Left renal pelvis (tissue), 4 donors: Measurements from ENCODE around the gene IGFL4. TPM values are rescaled to one million over a fixed set of nuclear protein-coding genes. Genes with fewer than 3 reads are reported as not detected.

ENCODE experiments used
- DNase-seq, 4 donors: peaks; one replicate each; pipeline ENCODE4 v3.0.0-alpha.2; 2013; ENCODE audit warnings: low read depth in 4 of 4, low spot score in 3 of 4
- polyA plus RNA-seq, 4 donors: library from polyadenylated mRNA; unstranded; fragments of 120-200 nt; gene quantifications; one replicate each; pipeline ENCODE4 v1.2.1, GENCODE V29; 2013; ENCODE audit not compliant: insufficient read length in 4 of 4

The IGFL4 gene
- polyA plus RNA-seq, result 1 to 10 TPM in 1 of 4 donors, under 1 TPM in 3; 0.16 to 1.1 (median 0.48) TPM

DNA sequence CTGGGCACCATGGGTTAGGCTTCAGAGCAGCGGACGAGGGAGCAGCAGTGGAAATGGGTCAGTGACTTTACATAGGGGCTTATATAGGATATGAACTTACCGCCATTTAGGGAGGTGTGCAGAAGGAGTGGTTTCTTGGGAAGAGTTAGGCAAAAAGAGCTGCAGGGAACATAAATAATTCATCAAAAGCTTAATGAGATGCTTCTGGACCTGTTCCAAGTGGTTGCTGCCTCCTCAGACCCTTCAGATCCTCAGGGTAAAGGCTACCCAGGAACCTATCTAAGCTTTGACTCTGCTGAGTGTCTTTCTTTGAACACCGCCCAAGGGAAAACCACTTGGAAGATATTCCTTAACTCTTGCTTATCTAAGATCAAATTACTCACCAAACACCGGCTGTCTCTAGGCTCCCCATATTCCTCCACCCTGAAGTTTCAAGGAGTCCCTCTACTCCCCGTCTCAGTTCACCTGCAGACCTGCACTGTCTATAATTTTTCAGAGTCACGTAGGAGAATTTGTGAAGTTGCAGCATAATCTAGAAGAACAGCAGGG is at the start of gene IGFL4:
Gene IGFL4, minus strand, starts transcription at position 51 of the 549 bp plus-strand sequence. Its CDS starts 40 bp downstream, at position 11.
- peak in 1 of 4 donors; percentile 20 for DNase-seq

GRCh38 chr19:46090444-46090843 is 49.6 kb upstream of the IGFL4 start:
- DNase-seq, result no peak

DNA sequence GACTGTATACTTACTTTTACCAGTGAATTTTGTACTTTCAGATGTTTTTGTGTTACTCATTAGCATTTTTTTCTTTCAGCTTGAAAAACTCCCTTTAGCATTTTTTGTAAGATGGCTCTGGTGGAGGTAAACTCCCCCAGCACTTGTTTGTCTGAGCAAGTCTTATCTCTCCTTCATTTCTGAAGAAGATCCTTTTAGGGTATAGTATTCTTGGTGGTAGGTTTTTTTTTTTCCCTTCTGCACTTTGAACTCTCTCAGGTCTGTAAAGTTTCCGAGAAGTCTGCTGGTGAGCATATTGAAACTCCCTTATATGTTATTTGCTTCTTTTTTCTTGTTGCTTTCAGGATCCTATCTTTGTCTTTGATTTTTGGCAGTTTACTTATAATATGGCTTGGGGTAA is 48.6 kb upstream of the IGFL4 start:
- DNase-seq, result no peak

DNA sequence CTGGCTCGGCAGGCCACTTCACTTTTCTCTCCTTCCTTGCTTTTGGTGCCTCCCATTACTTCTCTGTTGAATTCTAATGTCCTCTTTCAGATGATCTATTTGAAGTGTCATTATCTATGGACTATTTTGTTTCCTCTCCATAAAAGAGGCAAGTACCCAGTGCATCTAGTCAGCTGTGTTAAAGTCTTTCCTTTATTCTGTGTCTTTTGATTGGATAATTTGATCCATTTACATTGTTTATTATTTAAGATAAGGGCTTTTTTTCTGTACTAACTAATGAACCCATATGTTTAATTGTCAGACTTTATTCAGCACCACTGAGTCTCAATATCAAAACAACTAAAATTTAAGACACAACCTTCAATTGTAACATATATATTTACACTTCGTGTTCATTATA is 47.3 kb upstream of the IGFL4 start:
- DNase-seq, result no peak

DNA sequence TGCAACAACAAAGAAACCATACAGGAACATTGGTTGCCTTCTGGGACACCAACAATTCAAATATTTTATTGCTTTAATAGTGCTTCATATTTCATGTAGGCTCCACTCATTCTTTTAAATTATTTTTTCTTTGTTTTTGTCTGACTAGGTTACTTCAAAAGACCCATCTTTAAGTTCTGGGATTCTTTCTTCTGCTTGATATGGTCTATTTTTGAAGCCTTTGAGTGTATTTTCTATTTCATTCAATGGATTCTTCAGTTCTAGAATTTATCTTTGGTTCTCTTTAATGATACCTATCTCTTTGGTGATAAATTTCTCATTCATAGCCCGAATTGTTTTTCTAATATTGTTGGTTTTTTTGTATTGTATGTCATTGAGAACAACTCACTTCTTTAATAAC is 45.1 kb upstream of the IGFL4 start:
- no peak for DNase-seq

DNA sequence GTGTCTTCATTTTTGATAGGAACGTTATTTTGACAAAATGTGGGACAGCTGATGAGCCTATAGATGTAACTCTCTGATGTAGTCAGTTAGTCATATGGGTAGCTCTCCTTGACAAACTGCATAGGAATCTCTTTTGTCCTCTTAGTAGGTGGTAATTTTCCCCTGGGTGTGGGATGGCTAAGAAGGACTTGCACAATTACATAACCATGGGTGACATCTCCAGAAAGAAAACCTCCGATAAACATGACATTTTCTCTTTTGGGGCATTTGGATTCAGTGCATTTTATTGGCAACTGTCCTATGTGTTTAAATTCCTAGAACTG is 41.9 kb upstream of the IGFL4 start:
- no peak for DNase-seq

GRCh38 chr19:46081928-46082727 is 41.3 kb upstream of the IGFL4 start:
- DNase-seq, result no peak

GRCh38 chr19:46080561-46080960 is 39.8 kb upstream of the IGFL4 start:
- no peak for DNase-seq

- no peak for DNase-seq
These were observed 38.8 kb upstream of the IGFL4 start for GRCh38 chr19:46079576-46079975.

GRCh38 chr19:46078573-46079332 is 38.0 kb upstream of the IGFL4 start:
- DNase-seq, result peak in 1 of 4 donors; percentile 26

DNA sequence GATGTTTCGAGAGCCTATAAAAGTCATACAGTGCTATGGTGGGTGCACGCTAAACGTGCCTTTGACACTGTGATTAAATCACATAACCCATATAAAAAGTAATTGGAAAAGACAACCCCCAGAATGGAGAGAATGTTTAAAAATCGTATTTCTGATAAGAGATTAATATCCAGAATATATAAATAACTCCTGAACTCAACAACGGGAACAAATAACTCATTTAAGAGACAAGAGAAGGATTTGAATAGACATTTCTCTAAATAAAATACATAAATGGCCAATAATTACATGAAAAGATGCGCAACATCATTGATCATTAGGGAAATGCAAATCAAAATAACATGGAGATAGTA is 37.0 kb upstream of the IGFL4 start:
- DNase-seq, result no peak

- DNase-seq, result peak; percentile 39 to 59 (median 48)
These were observed 36.4 kb upstream of the IGFL4 start for GRCh38 chr19:46076951-46077814.

GRCh38 chr19:46076031-46076880 is 35.5 kb upstream of the IGFL4 start:
- DNase-seq, result no peak

DNA sequence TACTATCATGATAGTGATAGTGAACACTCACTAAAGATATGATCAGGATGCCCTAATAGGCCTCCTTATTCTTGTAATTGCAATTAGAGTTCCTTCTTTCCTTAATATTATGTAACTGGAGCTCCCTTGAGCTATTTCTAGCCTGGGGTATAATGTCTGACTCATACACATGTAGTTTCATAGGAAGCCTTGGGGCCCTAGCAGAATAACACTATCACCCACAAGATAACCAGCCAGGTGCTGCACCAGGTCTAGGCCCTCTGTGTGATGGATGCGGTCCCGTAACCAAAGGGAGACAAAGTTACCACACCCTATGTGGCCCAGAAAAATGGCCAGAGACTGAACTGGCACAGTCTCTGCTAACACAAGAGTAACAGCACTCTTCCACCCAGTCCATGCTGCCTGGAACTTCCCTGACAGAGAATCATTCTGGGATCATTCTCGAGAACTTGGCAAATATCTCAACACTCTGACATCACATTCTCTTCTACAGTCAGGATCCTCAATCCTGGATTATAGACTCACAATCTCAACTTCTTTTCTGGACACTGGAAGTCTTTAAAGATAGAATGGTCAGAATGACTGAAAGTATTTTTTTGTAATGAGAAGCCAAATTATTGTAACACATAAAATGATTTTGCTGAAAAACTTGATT is 32.6 kb upstream of the IGFL4 start:
- DNase-seq, result no peak

GRCh38 chr19:46069806-46070341 is 29.1 kb upstream of the IGFL4 start:
- DNase-seq, result no peak

DNA sequence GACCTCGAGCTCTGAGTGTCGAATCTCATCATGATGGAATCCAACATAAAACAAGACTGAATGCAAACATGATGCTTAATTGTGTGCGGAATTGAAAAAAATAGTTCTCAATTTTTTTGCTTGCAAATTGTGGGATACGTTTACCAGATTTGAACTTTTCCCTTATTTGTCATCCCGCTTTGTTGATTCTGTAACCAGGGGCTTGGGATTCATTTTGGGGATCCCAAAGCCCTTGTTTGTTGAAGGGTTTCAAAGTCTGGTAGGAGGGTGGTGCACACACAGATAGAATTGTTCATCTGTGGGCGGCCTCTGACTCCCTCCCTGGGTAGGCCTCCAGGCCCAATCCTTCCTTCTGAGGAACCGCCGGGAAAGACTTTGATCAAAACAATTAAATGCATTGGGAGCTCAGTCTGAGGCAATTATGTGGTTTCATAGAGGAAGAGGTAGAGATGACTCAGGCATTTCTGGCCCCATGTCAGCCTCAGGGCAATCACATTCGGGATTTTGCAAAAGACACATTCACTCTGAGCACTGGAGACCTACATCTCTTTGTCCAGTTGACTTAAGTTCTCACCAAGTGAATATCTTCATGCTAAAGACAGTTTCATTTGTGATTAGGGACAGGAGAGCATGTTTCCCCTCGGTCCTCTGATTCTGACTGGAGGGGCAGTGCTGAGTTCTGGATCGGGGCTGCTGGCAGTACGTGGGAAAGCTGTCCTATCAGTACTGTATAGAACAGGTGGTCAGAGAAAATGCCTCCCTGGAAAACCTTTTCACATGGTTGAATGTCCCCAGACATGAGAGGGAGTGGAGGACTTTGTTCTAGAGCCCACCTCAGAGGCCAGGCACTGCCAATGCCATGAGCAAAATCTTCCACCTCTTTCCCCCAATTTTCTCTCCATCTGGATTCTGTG is 27.8 kb upstream of the IGFL4 start:
- no peak for DNase-seq

DNA sequence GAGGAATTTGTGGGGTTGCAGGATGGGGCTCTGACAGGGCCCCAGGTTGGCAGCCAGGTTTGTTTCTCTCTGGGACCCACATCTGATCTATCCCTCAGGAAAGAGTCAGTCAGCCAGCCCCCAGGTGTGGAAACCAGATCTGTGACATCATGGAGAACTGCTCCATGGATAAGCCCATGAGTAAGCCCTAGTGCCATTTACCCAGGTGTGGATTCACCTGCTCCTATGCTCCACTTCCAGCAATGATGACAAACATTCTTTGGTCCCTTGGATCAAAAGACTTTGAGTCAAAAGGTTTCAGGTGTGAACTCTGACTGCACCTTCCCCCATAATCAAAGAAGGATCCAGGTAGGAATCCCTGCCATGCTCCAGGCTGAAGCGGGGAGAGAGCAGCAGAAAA is 26.9 kb upstream of the IGFL4 start:
- no peak for DNase-seq

- no peak for DNase-seq
These were observed 25.7 kb upstream of the IGFL4 start for GRCh38 chr19:46066471-46066870.
